ENCODE data around the gene RBM4B.
A peak's percentile ranks its signal among the peaks of the same experiment; 100 is the strongest.
"Not testable (repeated sequence)": the region's sequence is repeated elsewhere in the genome, so short reads cannot be mapped to it uniquely, and the experiment has no call there.

RBM4B gene, protein sequence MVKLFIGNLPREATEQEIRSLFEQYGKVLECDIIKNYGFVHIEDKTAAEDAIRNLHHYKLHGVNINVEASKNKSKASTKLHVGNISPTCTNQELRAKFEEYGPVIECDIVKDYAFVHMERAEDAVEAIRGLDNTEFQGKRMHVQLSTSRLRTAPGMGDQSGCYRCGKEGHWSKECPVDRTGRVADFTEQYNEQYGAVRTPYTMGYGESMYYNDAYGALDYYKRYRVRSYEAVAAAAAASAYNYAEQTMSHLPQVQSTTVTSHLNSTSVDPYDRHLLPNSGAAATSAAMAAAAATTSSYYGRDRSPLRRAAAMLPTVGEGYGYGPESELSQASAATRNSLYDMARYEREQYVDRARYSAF

GRCh38 chr11:66677599-66678375, at the start of gene RBM4B:
Gene RBM4B, minus strand, starts transcription at chr11:66677887. Its CDS starts 808 bp downstream, at chr11:66677079.
- peak; percentile 97 for DNase-seq (ENCODE audit: low read depth in 2 of 2)

DNA sequence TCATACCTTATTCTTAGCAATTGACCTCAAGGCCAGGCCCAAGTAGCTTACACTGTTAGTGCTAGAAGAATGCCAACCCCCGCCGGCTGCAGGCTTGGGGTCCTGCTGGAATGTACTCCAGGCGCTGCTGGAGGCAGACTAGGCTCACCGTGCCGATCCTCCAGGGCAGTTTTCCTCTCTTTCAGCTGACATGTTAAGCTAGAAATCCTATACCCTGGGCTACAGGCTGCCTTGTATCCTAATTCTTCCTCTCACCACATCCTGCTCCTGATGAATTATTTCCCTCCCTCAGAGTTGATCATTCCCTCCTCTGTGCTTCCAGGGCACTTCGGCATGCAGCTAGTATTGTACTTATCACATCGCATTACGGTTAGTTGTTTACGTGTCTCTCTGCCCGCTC, 48.0 kb upstream of the RBM4B start:
- DNase-seq (ENCODE audit: low read depth in 2 of 2) = no peak

DNA sequence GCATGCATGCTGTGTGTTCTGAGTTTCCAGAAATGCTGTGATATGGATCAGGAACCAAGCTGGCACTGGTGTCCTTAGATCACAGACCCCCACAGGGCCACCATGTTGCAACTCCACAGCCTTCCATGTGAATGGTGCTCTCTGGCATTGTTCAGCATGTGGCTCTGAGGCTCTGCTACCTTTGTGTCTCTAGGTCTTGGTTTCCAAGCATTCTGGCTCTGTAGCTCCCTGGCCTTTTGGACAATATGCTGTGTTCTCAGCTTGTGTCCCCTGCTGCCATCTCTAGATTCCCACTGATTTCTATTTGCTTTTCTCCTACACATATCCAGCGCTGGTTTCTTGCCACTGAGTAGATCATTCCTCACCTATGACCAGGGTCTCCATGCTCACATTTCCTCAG, 47.4 kb upstream of the RBM4B start:
- DNase-seq (ENCODE audit: low read depth in 2 of 2) = no peak

DNA sequence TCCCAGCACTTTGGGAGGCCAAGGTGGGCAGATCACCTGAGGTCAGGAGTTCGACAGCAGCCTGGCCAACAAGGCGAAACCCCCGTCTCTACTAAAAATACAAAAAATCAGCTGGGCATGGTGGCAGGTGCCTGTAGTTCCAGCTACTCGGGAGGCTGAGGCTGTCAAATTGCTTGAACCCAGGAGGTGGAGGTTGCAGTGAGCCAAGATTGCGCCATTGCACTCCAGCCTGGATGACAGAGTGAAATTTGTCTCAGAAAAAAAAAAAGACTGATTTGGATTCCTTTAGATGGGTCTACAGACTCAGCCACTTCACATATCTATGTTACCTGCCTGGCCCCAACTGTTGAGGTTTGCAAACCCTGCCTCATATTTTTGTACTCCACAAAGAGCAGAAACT, 46.5 kb upstream of the RBM4B start:
- not testable (repeated sequence) for DNase-seq (ENCODE audit: low read depth in 2 of 2)

DNA sequence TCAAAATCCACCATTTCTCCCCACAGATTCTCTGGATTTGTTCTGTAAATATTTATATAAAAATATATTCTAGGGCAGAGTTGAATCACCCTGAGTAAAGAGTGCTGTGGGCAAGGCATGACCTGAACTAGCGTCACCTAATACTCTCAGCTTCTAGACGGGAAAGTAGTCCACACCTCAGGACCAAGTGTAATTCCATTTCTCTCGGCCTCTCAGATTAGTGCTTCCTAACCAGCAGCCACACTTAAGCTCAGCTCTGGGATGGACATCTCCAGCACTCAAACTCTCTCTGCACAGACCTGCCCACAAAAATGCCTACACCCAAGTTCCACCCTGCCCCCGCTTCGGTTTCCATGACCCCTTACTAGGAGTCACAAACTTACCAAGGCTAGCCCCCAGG, 46.0 kb upstream of the RBM4B start:
- no peak for DNase-seq (ENCODE audit: low read depth in 2 of 2)

DNA sequence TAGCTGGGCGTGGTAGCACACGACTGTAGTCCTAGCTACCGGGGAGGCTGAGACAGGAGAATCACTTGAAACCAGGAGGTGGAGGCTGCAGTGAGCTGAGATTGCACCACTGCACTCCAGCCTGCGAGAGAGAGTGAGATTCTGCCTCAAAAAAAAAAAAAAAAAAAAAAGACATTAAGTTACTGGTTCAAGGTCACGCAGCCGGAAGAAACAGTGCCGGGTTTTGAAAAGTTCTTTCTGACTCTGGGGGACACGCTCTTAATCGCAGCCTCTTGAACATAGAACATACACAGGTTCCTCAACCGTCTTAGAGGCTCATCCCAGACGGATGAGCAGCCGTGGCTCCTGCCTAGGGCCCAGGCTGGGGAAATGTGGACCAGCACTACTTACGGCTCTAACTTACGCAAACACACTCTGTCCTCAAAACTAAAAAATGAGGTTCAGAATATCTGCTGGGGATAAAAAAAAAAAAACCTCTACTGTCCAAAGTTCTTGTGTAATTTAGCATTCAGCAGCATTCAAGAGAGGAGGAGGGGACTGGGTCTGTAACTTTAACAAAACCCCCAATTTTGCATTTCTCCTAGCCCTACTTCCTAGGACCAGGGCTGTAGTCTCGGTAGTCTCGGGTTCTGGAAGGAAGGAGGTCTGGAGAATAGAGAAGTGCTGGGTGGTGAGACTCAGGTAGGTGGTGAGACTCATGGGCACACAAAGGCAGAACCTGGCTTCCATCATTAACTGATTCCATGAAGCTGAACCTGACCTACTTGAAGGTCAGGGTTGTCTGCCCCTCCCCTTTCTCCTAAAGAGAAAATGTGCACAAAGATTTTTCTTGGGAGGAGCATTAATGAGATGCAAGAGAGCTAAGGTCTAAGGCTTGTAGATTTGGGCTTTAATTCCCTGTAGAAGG, 45.3 kb upstream of the RBM4B start:
- no peak for DNase-seq (ENCODE audit: low read depth in 2 of 2)

- no peak for DNase-seq (ENCODE audit: low read depth in 2 of 2)
Measured at GRCh38 chr11:66721939-66722338, 44.3 kb upstream of the RBM4B start.

- DNase-seq (ENCODE audit: low read depth in 2 of 2) = no peak
Measured at GRCh38 chr11:66720899-66721470, 43.3 kb upstream of the RBM4B start.

DNA sequence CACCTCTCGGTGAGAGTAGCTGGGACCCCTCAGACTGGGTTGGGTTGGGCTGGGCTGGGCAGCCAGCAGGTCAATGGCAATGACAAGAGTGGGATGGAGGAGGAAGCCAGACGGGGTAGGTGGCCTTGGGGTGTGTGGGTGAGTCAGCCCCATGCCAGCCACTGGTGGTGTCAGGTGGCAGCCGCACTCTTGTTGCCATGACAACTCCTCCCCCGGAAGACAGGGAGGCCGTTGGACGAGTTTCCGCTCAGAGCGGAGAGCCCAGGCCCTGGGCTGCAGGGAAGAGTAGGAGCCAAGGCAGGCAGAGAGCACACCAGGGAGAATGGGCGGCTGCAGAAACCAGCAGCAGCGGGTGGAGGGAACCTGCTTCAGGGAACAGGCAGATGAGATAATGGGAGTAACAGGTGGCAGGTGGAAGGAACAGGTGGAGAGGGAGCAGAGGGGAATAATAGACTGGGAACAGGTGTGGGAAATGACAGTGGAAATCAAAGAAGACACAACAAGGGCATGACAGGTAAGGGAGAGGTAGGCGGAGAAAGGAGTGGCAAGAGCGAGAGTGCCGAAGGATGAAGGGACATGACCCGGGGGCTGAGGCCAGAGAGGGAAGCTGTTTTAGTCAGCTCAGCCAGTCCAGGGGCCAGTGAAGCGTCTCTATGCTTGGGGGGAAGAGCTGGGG, 42.7 kb upstream of the RBM4B start:
- DNase-seq (ENCODE audit: low read depth in 2 of 2) = peak; percentile 36 to 41

GRCh38 chr11:66719111-66719872, 41.6 kb upstream of the RBM4B start:
- no peak for DNase-seq (ENCODE audit: low read depth in 2 of 2)

DNA sequence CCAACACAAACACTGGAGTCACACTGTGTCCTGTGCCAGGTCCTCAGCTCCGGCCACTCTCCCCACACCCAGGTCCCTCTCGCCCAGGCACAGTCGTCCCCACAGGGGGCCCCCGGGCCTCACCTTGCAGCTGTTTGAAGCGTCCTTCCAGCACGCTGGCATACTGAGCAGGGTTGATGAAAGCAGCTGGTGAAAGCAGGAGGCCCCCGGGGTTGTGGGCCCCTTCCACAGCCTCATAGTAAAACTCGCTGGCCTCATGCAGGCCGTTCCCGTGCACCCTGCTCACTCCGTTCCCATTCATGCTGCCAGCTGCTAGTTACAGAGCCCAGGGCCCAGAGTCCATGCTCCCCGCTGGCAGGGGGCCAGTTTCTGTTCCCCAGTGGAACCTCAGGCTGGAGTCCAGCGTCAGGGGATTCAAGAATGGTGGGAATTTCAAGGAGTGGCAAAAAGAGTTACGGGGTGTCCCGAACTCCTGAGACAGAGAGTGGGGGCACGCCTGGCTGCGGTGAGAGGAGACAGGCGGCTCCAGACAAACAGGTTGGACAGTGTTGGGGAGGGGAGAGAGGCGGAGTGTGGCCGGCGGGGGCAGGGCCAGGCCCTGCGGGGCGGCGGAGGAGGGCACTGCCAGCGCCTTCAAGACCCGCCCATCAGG, 40.8 kb upstream of the RBM4B start:
- no peak for DNase-seq (ENCODE audit: low read depth in 2 of 2)

DNA sequence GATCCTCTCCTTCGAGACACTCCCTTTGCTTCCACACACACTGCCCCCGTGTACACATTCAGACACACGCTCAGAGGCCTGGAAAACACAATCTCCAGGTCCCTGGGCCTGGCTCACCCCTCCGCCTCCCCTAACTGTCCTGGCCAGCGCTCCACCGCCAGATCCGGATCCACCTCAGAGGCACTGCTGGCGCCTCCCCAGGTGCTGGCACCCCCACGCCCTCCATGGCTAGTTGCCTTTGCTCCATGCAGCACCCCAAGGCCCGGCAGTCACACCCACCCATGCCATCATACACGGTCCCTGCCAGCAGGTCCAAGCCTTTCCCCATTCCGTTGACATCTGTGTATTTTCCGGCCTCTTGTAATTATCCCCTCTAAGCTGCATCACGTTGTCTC, 40.2 kb upstream of the RBM4B start:
- no peak for DNase-seq (ENCODE audit: low read depth in 2 of 2)

DNA sequence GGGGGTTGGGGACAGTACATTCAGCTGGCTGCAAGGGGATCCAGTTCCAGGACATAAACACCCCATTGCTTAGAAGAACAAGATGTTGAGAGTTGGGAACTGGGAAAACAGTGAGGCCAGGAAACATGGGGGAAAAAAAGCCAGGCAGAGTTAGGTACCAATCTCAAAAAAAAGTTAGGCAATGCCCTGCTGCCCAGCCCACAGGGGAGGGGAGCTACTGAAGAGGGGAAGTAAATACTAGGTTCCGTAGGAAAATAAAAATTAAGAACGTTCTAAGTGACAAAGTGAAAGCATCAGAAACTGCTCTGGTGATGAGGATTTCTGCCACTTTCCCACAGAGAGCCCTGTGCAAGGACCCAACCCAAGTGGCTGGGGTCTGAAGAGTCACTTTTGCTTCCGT, 39.3 kb upstream of the RBM4B start:
- DNase-seq (ENCODE audit: low read depth in 2 of 2) = no peak

GRCh38 chr11:66715346-66716085, 37.8 kb upstream of the RBM4B start:
- DNase-seq (ENCODE audit: low read depth in 2 of 2) = no peak

DNA sequence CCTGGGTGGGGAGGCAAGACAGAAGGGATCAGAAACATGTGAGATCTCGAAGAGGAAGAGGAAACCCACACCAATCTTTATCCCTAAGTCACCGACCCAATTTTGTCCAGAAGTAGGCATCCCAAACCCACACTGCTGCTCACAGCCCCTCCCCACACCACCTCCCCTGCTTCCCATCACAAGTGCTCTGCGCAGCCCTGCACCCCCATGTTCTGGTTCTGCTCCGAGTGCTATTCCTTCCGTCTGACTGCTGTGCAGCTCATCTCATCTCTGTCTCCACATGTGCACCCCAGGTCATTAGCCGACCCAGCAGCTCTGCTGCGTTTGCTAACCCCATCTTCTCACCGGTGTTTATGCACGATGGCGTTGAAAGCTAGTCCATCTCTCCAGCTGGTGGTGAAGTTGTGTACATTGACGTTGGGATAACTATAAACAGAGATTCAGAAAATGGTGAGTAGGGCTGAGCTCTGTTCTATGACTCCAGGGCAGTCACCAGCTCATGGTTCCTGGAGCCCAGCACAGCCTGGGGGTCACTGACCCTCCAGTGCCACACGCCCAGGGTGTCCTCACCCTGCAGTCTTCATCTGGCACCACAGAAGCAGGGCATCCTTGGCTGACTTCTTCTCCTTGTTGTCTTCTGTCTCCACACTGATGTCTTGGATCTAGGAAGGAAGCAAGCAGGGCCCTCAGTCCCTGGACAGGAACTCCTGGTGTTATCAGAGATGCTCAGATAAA, 36.2 kb upstream of the RBM4B start:
- no peak for DNase-seq (ENCODE audit: low read depth in 2 of 2)

- DNase-seq (ENCODE audit: low read depth in 2 of 2) = no peak
Measured at GRCh38 chr11:66710384-66710930, 32.8 kb upstream of the RBM4B start.

DNA sequence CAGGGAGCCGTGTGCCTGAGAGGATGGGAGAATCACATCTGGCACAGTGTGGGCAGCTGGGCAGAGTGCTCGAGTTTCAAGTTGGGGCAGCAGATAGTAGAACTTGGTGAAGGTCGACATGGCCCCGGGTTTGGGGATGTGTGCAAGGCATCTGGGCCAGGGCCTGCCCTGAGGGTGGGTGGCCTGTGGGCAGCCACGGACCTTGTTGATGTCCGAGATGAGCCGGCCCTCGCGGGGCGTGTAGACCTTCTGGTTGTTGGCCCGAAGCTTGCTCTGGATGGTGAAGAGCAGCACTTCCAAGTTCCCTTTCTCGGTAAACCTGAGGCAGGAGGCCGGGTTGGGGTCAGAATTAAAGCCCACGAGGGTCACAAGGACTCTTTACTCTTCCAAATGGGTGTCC, 31.0 kb upstream of the RBM4B start:
- no peak for DNase-seq (ENCODE audit: low read depth in 2 of 2)

GRCh38 chr11:66708094-66708493, 30.4 kb upstream of the RBM4B start:
- no peak for DNase-seq (ENCODE audit: low read depth in 2 of 2)

Measured in stimulated activated CD8-positive, alpha-beta memory T cell treated with anti-CD3 and anti-CD28 coated beads, Interleukin-2, amount 100 ng/mL, for 48 hours (primary cell).